Mucosa of stomach (tissue), 1 donor: ENCODE results near the gene FFAR1.

ENCODE experiments used
- H3K27me3 ChIP-seq: one replicate; pipeline ENCODE4 v1.7.0; 2013; ENCODE audit warnings: mild to moderate bottlenecking, low read length; ENCODE audit not compliant: control insufficient read depth, insufficient read depth
- H3K36me3 ChIP-seq: one replicate; pipeline ENCODE4 v1.7.0; 2013; ENCODE audit warnings: low read length; ENCODE audit not compliant: control insufficient read depth, insufficient read depth
- H3K4me1 ChIP-seq: one replicate; pipeline ENCODE4 v1.7.0; 2013; ENCODE audit warnings: mild to moderate bottlenecking, low read length; ENCODE audit not compliant: control insufficient read depth, insufficient read depth
- H3K4me3 ChIP-seq: one replicate; pipeline ENCODE4 v1.7.0; 2013; ENCODE audit warnings: low read length
- H3K9ac ChIP-seq: one replicate; pipeline ENCODE4 v1.7.0; 2013; ENCODE audit warnings: mild to moderate bottlenecking, low read length, moderate library complexity
- H3K9me3 ChIP-seq: one replicate; pipeline ENCODE4 v1.7.0; 2013; ENCODE audit warnings: mild to moderate bottlenecking, low read length, moderate library complexity; ENCODE audit not compliant: control insufficient read depth
- donor health status: Pancreatic carcinoma.

Gene FFAR1

DNA sequence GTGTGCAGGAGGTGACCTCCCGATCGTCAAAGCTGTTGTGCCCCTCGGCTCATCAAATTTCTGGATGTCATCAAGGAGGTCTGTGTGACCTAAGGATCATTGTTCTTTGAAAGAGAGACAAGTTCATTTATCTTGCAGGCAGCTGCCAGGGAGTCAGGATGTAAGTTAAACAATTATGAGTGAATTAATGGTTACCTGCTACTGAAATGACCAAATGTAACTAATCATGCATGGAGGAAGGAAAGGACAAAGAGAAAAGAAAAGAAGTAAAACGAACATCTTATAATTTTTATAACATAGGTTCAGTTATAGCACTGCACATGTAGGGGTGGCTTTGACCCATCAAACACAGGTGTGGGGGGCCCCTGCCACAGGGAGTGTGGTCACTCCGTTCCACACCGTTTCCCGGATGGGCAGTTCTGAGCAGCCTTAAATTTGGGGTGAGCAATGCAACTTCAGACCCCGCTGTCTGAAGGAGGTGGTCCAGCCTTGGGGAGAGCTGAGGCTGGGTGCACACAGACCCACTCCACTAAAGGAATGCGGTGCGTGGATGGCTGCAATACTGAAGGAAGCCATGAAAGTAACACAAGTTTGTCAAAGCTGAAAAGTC is 13.5 kb upstream of the FFAR1 start:
- Histone ChIP-seq H3K9ac (no peak overlapping the region), H3K27me3 (no peaks in the 10 kb centered on the region), H3K4me1 (no peaks in the 10 kb centered on the region), H3K9me3 (no peaks in the 10 kb centered on the region), H3K36me3 (no peaks in the 10 kb centered on the region), H3K4me3 (no peak overlapping the region)

DNA sequence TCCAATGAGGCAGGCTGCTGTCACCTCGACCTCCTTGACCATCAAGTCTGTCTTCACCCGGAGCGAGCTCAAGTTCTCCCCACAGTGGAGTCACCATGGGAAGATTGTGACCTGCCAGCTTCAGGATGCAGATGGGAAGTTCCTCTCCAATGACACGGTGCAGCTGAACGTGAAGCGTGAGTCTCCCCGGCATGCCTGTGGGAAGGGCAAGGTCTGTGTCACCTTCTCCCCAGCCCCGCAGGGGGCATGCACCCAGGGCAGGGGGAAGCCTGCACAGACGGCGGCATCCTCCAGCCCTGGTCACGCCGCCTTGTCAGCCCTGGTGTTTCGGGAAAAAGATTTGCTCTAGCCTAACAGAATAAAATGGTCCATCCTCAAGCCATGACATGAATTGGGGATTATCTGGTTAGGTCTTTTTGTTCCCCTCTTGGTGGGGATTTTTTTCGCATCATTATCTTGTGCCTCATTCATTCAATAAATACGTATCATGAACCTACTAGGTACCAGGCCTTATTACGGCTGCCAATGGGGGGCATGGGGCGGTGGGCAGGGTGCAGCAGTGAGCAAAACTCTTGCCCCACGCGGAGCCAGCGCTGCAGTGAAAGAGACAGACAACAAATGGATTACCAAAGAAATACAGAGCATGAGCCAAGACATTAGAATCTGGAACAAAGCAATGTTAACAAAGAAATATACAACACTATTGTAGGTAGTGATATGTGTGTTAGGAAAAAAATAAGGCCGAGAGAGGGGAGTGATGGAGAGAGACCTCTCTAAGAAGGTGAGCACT is 11.3 kb upstream of the FFAR1 start:
- Histone ChIP-seq H3K36me3 (no peaks in the 10 kb centered on the region), H3K9me3 (no peaks in the 10 kb centered on the region), H3K9ac (no peak overlapping the region), H3K27me3 (no peaks in the 10 kb centered on the region), H3K4me1 (no peaks in the 10 kb centered on the region), H3K4me3 (no peak overlapping the region)

DNA sequence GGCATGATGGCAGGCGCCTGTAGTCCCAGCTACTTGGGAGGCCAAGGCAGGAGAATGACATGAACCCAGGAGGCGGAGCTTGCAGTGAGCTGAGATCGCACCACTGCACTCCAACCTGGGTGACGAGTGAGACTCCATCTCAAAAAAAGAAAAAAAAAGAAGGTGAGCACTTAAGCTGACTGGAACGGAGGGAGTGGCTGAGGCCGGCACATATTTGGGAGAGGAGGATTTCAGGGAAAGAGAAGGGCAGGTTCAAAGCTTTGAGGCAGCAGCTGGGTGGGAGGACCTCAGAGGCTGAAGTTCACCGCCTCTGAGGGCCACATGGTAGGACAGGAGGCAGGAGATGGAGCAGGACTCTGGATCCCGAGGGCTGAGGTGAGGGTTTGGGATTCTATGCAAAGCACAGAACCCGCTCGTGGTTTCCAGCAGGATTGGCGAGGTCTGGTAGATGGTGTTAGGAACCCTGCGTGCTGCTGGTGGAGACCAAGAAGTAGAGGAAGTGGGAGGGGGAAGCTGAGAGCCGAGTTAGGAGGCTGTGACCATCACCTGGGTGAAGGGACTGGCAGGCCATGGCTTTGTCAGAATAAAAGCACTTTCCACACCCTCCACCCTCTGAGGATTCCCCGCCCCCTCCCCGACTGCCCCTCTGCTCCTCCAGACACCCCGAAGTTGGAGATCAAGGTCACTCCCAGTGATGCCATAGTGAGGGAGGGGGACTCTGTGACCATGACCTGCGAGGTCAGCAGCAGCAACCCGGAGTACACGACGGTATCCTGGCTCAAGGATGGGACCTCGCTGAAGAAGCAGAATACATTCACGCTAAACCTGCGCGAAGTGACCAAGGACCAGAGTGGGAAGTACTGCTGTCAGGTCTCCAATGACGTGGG is 10.4 kb upstream of the FFAR1 start:
- Histone ChIP-seq H3K9me3 (no peaks in the 10 kb centered on the region), H3K9ac (no peak overlapping the region), H3K4me3 (no peak overlapping the region), H3K4me1 (no peaks in the 10 kb centered on the region), H3K27me3 (no peaks in the 10 kb centered on the region), H3K36me3 (no peaks in the 10 kb centered on the region)

DNA sequence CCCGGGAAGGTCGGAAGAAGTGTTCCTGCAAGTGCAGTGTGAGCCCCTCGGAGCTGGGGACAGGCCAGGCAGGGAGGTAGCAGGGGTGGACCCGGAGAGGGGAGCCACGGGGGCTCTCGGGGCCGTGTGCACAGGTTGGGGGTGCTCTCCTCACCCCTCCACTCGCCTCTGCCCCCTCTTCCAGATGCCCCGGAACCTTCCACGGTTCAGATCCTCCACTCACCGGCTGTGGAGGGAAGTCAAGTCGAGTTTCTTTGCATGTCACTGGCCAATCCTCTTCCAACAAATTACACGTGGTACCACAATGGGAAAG is 9.8 kb upstream of the FFAR1 start:
- H3K9ac ChIP-seq: no peak overlapping the region
- no peaks in the 10 kb centered on the region for H3K36me3 ChIP-seq
- H3K4me1 ChIP-seq: no peaks in the 10 kb centered on the region
- no peaks in the 10 kb centered on the region for H3K27me3 ChIP-seq
- H3K9me3 ChIP-seq: no peaks in the 10 kb centered on the region
- H3K4me3 ChIP-seq: no peak overlapping the region

DNA sequence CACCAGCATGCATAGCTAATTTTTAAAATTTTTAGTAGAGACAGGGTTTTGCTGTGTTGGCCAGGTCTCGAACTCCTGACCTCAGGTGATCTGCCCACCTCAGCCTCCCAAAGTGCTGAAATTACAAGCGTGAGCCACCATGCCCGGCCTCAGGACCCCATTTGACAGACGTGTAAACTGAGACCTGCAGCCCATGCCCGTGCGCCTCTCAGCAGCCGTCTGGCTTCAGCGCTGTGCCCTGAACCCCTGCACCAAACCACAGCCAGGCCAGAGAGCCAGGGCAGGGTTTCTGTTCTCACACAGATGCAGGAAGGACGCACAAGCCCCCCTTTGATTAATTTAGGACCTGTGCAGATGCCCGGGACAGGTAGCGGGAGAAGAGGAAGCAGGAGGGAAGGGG is 7.3 kb upstream of the FFAR1 start:
- Histone ChIP-seq H3K4me1 (no peaks in the 10 kb centered on the region), H3K9ac (no peak overlapping the region)

DNA sequence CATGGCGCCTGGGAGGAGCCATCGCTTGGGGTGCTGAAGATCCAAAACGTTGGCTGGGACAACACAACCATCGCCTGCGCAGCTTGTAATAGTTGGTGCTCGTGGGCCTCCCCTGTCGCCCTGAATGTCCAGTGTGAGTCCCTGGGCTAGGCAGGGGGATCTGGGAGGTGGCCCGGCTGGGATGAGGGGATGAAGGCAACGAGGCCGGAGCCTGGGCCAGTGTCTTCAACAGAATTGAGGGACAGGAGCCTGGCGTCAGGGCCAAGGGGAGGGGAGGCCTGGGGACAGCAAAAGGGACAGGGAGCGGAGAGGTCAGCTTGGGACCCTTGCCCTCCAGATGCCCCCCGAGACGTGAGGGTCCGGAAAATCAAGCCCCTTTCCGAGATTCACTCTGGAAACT is 6.7 kb upstream of the FFAR1 start:
- Histone ChIP-seq H3K4me1 (no peaks in the 10 kb centered on the region), H3K36me3 (no peaks in the 10 kb centered on the region)

More for the DNA sequence above, 7.3 kb upstream of the FFAR1 start:
- Histone ChIP-seq H3K27me3 (peaks cover 6% of the 10 kb centered on the region), H3K4me3 (no peak overlapping the region), H3K9me3 (no peaks in the 10 kb centered on the region), H3K36me3 (no peaks in the 10 kb centered on the region)

DNA sequence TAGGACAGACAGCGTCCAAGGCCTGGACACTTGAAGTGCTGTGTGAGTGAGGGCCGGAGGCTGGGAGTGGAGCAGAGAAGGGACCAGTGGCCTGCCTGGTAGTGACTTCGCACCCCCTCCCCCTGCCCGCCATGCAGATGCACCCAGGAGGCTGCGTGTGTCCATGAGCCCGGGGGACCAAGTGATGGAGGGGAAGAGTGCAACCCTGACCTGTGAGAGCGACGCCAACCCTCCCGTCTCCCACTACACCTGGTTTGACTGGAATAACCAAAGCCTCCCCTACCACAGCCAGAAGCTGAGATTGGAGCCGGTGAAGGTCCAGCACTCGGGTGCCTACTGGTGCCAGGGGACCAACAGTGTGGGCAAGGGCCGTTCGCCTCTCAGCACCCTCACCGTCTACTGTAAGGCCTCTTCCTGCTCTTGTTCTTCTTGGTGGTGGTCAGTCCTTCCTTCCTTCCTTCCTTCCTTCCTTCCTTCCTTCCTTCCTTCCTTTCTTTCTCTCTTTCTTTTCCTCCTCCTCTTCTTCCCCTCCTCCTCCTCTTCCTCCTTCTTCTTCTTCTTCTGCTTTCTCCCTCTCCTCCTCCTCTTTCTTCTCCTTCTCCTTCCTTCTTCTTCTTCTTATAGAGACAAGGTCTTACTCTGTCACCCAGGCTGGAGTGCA is 6.0 kb upstream of the FFAR1 start:
- H3K4me1 ChIP-seq: no peaks in the 10 kb centered on the region
- H3K9me3 ChIP-seq: no peaks in the 10 kb centered on the region

More for the DNA sequence above, 6.7 kb upstream of the FFAR1 start:
- Histone ChIP-seq H3K4me3 (no peak overlapping the region), H3K27me3 (peaks cover 9% of the 10 kb centered on the region), H3K9me3 (no peaks in the 10 kb centered on the region), H3K9ac (no peak overlapping the region)

DNA sequence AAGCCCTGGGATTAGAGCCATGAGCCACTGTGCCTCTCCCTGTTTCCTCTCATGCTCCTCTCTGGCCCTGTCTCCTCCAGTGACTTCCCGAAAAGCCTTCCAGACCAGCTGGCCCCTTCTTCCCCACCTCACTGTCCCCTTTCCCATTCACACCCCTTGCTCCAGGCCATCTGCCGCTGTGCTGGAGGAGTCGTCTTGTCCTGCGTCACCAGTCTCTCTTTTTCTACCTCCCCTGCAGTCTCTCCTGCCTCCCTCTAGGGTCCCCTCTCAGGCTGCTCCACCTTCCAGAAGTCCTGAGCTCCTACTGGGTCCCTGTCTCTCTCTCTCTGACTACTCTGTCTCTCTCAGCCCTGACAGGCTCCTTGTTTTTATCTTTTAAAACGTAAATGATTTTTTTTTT is 5.3 kb upstream of the FFAR1 start:
- no peaks in the 10 kb centered on the region for H3K36me3 ChIP-seq
- no peaks in the 10 kb centered on the region for H3K4me1 ChIP-seq
- H3K9ac ChIP-seq: no peak overlapping the region
- H3K27me3 ChIP-seq: peaks cover 10% of the 10 kb centered on the region
- H3K9me3 ChIP-seq: no peaks in the 10 kb centered on the region
- no peak overlapping the region for H3K4me3 ChIP-seq

More for the DNA sequence above, 6.0 kb upstream of the FFAR1 start:
- Histone ChIP-seq H3K4me3 (no peak overlapping the region), H3K9ac (no peak overlapping the region), H3K36me3 (no peaks in the 10 kb centered on the region), H3K27me3 (peaks cover 10% of the 10 kb centered on the region)

DNA sequence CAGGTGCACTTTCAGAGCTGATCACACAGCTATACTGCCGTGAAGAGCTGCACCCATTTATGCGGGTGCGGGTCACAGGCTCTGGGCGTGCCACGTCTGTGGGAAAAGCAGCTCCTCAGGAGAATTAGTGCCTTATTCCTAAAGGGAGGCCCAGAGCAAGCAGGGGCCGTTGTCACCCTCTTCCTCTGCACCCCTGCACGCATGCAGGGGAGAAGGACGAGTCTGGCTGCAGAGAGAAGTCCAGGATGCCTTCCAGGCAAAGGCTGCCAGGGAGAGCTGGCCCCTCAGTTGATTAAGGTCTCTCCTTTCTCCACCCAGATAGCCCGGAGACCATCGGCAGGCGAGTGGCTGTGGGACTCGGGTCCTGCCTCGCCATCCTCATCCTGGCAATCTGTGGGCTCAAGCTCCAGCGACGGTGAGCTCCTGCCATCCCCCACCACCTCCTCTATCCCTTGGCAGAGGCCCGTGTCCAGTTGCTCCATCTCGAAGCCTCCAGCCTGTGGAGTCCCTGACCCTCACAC is 3.1 kb upstream of the FFAR1 start:
- Histone ChIP-seq H3K4me1 (no peaks in the 10 kb centered on the region), H3K9ac (no peak overlapping the region), H3K27me3 (peaks cover 10% of the 10 kb centered on the region), H3K9me3 (no peaks in the 10 kb centered on the region), H3K36me3 (no peaks in the 10 kb centered on the region), H3K4me3 (no peak overlapping the region)

DNA sequence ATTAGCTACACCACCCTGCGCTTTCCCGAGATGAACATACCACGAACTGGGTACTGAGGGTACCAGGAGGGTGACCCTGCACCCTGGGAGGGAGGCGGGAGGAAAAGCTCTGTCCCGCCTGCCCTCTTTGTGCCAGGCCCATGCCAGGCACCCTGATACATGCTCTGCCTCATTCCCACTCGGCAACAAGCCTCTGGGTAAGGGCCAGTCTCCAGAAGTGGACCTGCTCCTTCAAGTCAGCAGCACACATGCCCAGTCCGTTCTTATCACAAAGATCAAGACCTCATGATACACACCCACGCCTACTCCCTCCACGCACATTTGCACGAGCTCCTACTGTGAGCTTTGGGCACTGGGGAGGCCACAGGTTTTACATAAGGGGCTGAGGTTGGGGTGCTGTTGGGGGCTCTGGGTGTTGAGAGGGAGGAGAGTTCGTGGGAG is 2.0 kb upstream of the FFAR1 start:
- H3K27me3 ChIP-seq: peaks cover 10% of the 10 kb centered on the region
- no peak overlapping the region for H3K9ac ChIP-seq
- no peaks in the 10 kb centered on the region for H3K4me1 ChIP-seq
- H3K9me3 ChIP-seq: no peaks in the 10 kb centered on the region
- H3K4me3 ChIP-seq: no peak overlapping the region
- H3K36me3 ChIP-seq: no peaks in the 10 kb centered on the region

DNA sequence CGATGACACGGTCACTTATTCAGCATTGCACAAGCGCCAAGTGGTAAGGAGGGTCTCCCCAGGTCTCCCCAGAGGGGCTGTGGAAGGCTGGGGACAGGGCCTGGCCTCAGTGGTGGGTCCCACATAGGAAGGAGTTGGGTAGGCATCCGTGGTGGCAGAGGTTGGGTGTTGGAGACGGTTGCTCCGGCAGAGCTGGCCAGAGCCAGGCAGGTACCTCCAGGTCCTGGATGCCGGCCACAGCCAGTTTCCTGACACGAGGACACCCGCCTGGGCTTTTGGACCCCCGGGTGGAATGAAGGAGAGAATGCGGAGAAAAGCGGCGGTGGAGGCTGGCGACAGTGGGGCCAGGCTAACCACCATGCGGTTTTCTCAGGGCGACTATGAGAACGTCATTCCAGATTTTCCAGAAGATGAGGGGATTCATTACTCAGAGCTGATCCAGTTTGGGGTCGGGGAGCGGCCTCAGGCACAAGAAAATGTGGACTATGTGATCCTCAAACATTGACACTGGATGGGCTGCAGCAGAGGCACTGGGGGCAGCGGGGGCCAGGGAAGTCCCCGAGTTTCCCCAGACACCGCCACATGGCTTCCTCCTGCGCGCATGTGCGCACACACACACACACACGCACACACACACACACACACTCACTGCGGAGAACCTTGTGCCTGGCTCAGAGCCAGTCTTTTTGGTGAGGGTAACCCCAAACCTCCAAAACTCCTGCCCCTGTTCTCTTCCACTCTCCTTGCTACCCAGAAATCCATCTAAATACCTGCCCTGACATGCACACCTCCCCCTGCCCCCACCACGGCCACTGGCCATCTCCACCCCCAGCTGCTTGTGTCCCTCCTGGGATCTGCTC is 1.3 kb upstream of the FFAR1 start:
- Histone ChIP-seq H3K27me3 (peaks cover 10% of the 10 kb centered on the region), H3K4me1 (no peaks in the 10 kb centered on the region), H3K36me3 (no peaks in the 10 kb centered on the region), H3K4me3 (no peak overlapping the region), H3K9ac (no peak overlapping the region), H3K9me3 (no peaks in the 10 kb centered on the region)
